GM23248 (cell line): ENCODE data around the gene CAPRIN2.

ENCODE experiments used
- EZH2 ChIP-seq: fragments of 200-600 bp; sonication (generic); IDR thresholded peaks from 2 replicates; pipeline ENCODE4 v1.6.1; 2018; ENCODE audit warnings: antibody characterized with exemption, mild to moderate bottlenecking; ENCODE audit not compliant: insufficient read depth, poor library complexity, severe bottlenecking
- EZH2phosphoT487 ChIP-seq: fragments of 200-600 bp; sonication (generic); IDR thresholded peaks from 2 replicates; pipeline ENCODE4 v1.6.1; 2018; ENCODE audit warnings: antibody characterized with exemption, moderate library complexity, mild to moderate bottlenecking, low read depth; ENCODE audit not compliant: insufficient read depth

DNA sequence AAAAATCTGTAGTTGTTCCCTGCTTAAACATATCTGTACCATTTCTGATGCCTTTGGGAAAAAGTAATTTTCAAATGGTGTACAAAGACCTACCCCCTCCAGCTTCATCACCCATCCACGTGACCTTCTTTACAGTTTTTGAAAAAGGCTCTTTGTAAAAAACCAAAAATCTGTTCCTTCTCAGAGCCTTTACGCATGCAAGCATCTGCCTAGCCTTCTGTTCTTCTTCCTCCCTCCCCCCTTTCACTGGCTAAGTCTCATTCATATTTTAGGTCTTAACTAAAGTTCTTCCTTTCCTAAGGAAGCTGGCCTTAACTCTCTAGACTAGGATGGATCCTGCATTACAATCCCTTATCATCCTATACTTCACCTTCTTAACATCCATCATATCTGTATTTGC is 10.4 kb downstream of the CAPRIN2 start:
- TF ChIP-seq EZH2 (no peak), EZH2phosphoT487 (no peak)
